Amniotic epithelial cell (primary cell): ENCODE measurements around the gene S100B.

ENCODE experiments used
- DNase-seq: peaks from one replicate; pipeline ENCODE4 v3.0.0-alpha.2; 2010; ENCODE audit warnings: low read depth

S100B gene

GRCh38 chr21:46627726-46628125 lies 22.8 kb upstream of the S100B start:
- DNase-seq, result no peak

GRCh38 chr21:46626975-46627501 lies 22.2 kb upstream of the S100B start:
- DNase-seq, result no peak

- DNase-seq, result no peak
Observed at GRCh38 chr21:46626536-46626935, 21.7 kb upstream of the S100B start.

GRCh38 chr21:46625759-46626158 lies 20.9 kb upstream of the S100B start:
- no peak for DNase-seq

- DNase-seq, result no peak
Observed at GRCh38 chr21:46624050-46624449, 19.2 kb upstream of the S100B start.

GRCh38 chr21:46622226-46622625 lies 17.3 kb upstream of the S100B start:
- DNase-seq, result no peak

- no peak for DNase-seq
Observed at GRCh38 chr21:46621457-46622182, 16.7 kb upstream of the S100B start.

- DNase-seq, result no peak
Observed at GRCh38 chr21:46620846-46621245, 16.0 kb upstream of the S100B start.

- peak; percentile 20 for DNase-seq
Observed at GRCh38 chr21:46619846-46620245, 15.0 kb upstream of the S100B start.

GRCh38 chr21:46618738-46619379 lies 14.0 kb upstream of the S100B start:
- DNase-seq, result no peak

- DNase-seq, result peak; percentile 45
Observed at GRCh38 chr21:46617267-46618051, 12.6 kb upstream of the S100B start.

- no peak for DNase-seq
Observed at GRCh38 chr21:46616656-46617055, 11.8 kb upstream of the S100B start.

- DNase-seq, result no peak
Observed at GRCh38 chr21:46616050-46616449, 11.2 kb upstream of the S100B start.

- DNase-seq, result no peak
Observed at GRCh38 chr21:46613391-46613790, 8.5 kb upstream of the S100B start.

- DNase-seq, result no peak
Observed at GRCh38 chr21:46610018-46610701, 5.3 kb upstream of the S100B start.

- DNase-seq, result no peak
Observed at GRCh38 chr21:46608672-46609111, 3.8 kb upstream of the S100B start.

GRCh38 chr21:46607636-46608035 lies 2.8 kb upstream of the S100B start:
- no peak for DNase-seq

GRCh38 chr21:46606427-46606813 lies 1.5 kb upstream of the S100B start:
- DNase-seq, result no peak

- DNase-seq, result no peak
Observed at GRCh38 chr21:46605767-46606426, 1.0 kb upstream of the S100B start.

- DNase-seq, result no peak
Observed at GRCh38 chr21:46604329-46604974, 430 bp downstream of the S100B start.

- no peak for DNase-seq
Observed at GRCh38 chr21:46603228-46603627, 1.7 kb downstream of the S100B start.
